ENCODE results near the gene TRIM26. TPM values are rescaled to one million over a fixed set of nuclear protein-coding genes. Genes with fewer than 3 reads are reported as not detected.

The TRIM26 gene
- total RNA-seq, 4 donors from 2014 or later: 26.9 to 46.8 (median 37.6) TPM

GRCh38 chr6:30214657-30214982 lies 1.4 kb upstream of the TRIM26 start:
- Histone ChIP-seq H3K27ac (peak overlapping the region; percentile 90 to 99 (median 96)), H3K27me3 (no peaks in the 10 kb centered on the region), H3K4me3 (peak overlapping the region; percentile 78 to 95 (median 92)), H3K4me1 (peaks cover 6 to 43% (median 12%) of the 10 kb centered on the region in 4 donors), H3K36me3 (no peaks in the 10 kb centered on the region), H3K9me3 (no peaks in the 10 kb centered on the region)
- no peak for DNase-seq (ENCODE audit: low spot score in 2 of 2)
- WGBS, 2 donors: 68 to 70% methylated on average over 14 of the region's 14 CpGs
- TF ChIP-seq EP300 (IDR thresholded peaks at IDR 0.05): no peak
- no peak for TF ChIP-seq CTCF (IDR thresholded peaks at IDR 0.05)
- TF ChIP-seq POLR2A (IDR thresholded peaks at IDR 0.05): no peak

GRCh38 chr6:30213957-30214656 lies 901 bp upstream of the TRIM26 start:
- TF ChIP-seq CTCF (IDR thresholded peaks at IDR 0.05): no peak
- peak; percentile 57 to 74 for TF ChIP-seq EP300 (IDR thresholded peaks at IDR 0.05)
- peak; percentile 18 to 48 for TF ChIP-seq POLR2A (IDR thresholded peaks at IDR 0.05)
- Histone ChIP-seq H3K4me3 (peak overlapping the region; percentile 78 to 95 (median 92)), H3K4me1 (peaks cover 6 to 46% (median 12%) of the 10 kb centered on the region in 4 donors), H3K27ac (peak overlapping the region; percentile 90 to 99 (median 96)), H3K27me3 (no peaks in the 10 kb centered on the region), H3K36me3 (no peaks in the 10 kb centered on the region), H3K9me3 (no peaks in the 10 kb centered on the region)
- 1 to 4% methylated on average over 14 to 45 of the region's 45 CpGs for WGBS, 2 donors
- peak; percentile 67 to 69 for DNase-seq (ENCODE audit: low spot score in 2 of 2)

GRCh38 chr6:30213667-30213956 lies 406 bp upstream of the TRIM26 start:
- H3K27ac ChIP-seq: peak overlapping the region; percentile 90 to 99 (median 96)
- H3K36me3 ChIP-seq: no peaks in the 10 kb centered on the region
- no peaks in the 10 kb centered on the region for H3K27me3 ChIP-seq
- TF ChIP-seq POLR2A (IDR thresholded peaks at IDR 0.05) (no peak), EP300 (IDR thresholded peaks at IDR 0.05) (no peak), CTCF (IDR thresholded peaks at IDR 0.05) (no peak)
- peaks cover 6 to 50% (median 15%) of the 10 kb centered on the region in 4 donors for H3K4me1 ChIP-seq
- WGBS, 2 donors: 0 to 1% methylated on average over 11 to 12 of the region's 12 CpGs
- no peaks in the 10 kb centered on the region for H3K9me3 ChIP-seq
- peak; percentile 15 to 23 for DNase-seq (ENCODE audit: low spot score in 2 of 2)
- peak overlapping the region; percentile 78 to 95 (median 92) for H3K4me3 ChIP-seq

- Histone ChIP-seq H3K27ac (peak overlapping the region in 3 of 4 donors; percentile 90 to 99 (median 96)), H3K4me1 (peaks cover 6 to 67% (median 29%) of the 10 kb centered on the region in 4 donors), H3K4me3 (peak overlapping the region in 3 of 4 donors; percentile 78 to 94 (median 90)), H3K27me3 (no peaks in the 10 kb centered on the region), H3K9me3 (no peaks in the 10 kb centered on the region), H3K36me3 (no peaks in the 10 kb centered on the region)
- WGBS, 2 donors: 43 to 47% methylated on average over 3 of the region's 3 CpGs
- DNase-seq (ENCODE audit: low spot score in 2 of 2): no peak
- TF ChIP-seq CTCF (IDR thresholded peaks at IDR 0.05): no peak
- no peak for TF ChIP-seq POLR2A (IDR thresholded peaks at IDR 0.05)
- TF ChIP-seq EP300 (IDR thresholded peaks at IDR 0.05): no peak
Observed at GRCh38 chr6:30211899-30212298, 1.3 kb downstream of the TRIM26 start.

- WGBS, 2 donors: 45 to 51% methylated on average over 2 of the region's 2 CpGs
- H3K27me3 ChIP-seq: no peaks in the 10 kb centered on the region
- no peak overlapping the region for H3K27ac ChIP-seq
- H3K9me3 ChIP-seq: no peaks in the 10 kb centered on the region
- TF ChIP-seq EP300 (IDR thresholded peaks at IDR 0.05) (no peak), CTCF (IDR thresholded peaks at IDR 0.05) (no peak), POLR2A (IDR thresholded peaks at IDR 0.05) (no peak)
- peaks cover 6 to 73% (median 32%) of the 10 kb centered on the region in 4 donors for H3K4me1 ChIP-seq
- H3K36me3 ChIP-seq: no peaks in the 10 kb centered on the region
- DNase-seq (ENCODE audit: low spot score in 2 of 2): no peak
- no peak overlapping the region for H3K4me3 ChIP-seq
Observed at GRCh38 chr6:30211306-30211705, 1.9 kb downstream of the TRIM26 start.
